Prostate gland (tissue), 2 donors: Measurements from ENCODE around the gene ARHGEF4. TPM values are rescaled to one million over a fixed set of nuclear protein-coding genes. Genes with fewer than 3 reads are reported as not detected.
A peak's percentile ranks its signal among the peaks of the same experiment; 100 is the strongest.

ENCODE experiments used
- DNase-seq: peaks from one replicate; pipeline ENCODE4 v3.0.0-alpha.2; 2019; ENCODE audit warnings: low spot score
- H3K27ac ChIP-seq, 2 donors: fragments of 200-600 bp; sonication (generic); 2 replicates each; pipeline ENCODE4 v1.5.1; 2017 to 2019
- H3K27me3 ChIP-seq: fragments of 200-600 bp; sonication (generic); replicated peaks from 2 replicates; pipeline ENCODE4 v1.5.1; 2019; ENCODE audit not compliant: insufficient read depth
- H3K36me3 ChIP-seq, 2 donors: fragments of 200-600 bp; sonication (generic); 1 replicate in 1 of 2; 2 replicates in 1 of 2; pipeline versions ENCODE4 v1.5.1 to v1.8.1; 2017 to 2019
- H3K4me1 ChIP-seq: fragments of 200-600 bp; sonication (generic); replicated peaks from 2 replicates; pipeline ENCODE4 v1.5.1; 2019
- H3K4me3 ChIP-seq, 2 donors: fragments of 200-600 bp; sonication (generic); 2 replicates each; pipeline ENCODE4 v1.5.1; 2017 to 2019
- H3K9me3 ChIP-seq: fragments of 200-600 bp; sonication (generic); 2 replicates; pipeline ENCODE4 v1.5.1; 2017
- POLR2A ChIP-seq: fragments of 450-650 bp; IDR thresholded peaks from one replicate; pipeline ENCODE4 v1.6.1; 2016; ENCODE audit warnings: antibody characterized with exemption, mild to moderate bottlenecking
- POLR2AphosphoS5 ChIP-seq: sonication (generic); formaldehyde crosslinking; IDR thresholded peaks from one replicate; pipeline ENCODE4 v1.6.1; 2017; ENCODE audit warnings: antibody characterized with exemption
- WGBS: methylation state at CpG from one replicate; pipeline ENCODE4 v1.1.5; 2018; 5-methylcytosine and 5-hydroxymethylcytosine counted together
- intact Hi-C: fragments of 100-400 bp; cut with DNase I; formaldehyde crosslinking; loops from one replicate; pipeline ENCODE4 v1.14.2; 2022
- total RNA-seq, 2 donors: library from RNA; depleted of rRNA; stranded (reverse); fragments of >200 nt; gene quantifications; one replicate each; pipeline ENCODE4 v1.1.0, GENCODE V29; 2016
- TF ChIP-seq, protein P1 (sequence below), 4 experiments: fragments of 200-600 bp in 2 of 4; fragments of 450-650 bp in 2 of 4; sonication (generic) in 2 of 4; IDR thresholded peaks; 1 replicate in 3 of 4; 2 replicates in 1 of 4; pipeline ENCODE4 v1.5.1; 2016 to 2019; ENCODE audit warnings: antibody characterized with exemption in 4 of 4, mild to moderate bottlenecking in 2 of 4, moderate library complexity in 2 of 4

The ARHGEF4 gene
- total RNA-seq, 2 donors from 2014 or later, result 9.6 to 56.0 TPM

DNA sequence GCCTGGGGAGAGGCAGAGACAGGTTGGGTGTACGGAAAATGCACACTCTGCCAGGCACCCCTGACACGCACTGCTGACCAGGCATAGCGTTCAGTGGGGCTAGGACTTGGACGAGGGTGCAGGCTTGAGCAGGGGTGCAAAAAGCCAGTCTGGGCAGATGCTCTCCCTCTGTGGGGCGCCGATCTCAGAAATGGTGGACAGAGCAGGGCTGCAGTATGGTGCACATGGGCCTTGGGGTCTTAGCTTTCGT lies 1.0 kb upstream of the ARHGEF4 start:
- DNase-seq, result no peak
- intact Hi-C loops, result no loop called here
- H3K9me3 ChIP-seq, result no peaks in the 10 kb centered on the region
- no peaks in the 10 kb centered on the region for H3K27me3 ChIP-seq
- WGBS, result 96% methylated on average over 7 of the region's 7 CpGs
- TF ChIP-seq POLR2A, result no peak
- TF ChIP-seq, protein P1, sequence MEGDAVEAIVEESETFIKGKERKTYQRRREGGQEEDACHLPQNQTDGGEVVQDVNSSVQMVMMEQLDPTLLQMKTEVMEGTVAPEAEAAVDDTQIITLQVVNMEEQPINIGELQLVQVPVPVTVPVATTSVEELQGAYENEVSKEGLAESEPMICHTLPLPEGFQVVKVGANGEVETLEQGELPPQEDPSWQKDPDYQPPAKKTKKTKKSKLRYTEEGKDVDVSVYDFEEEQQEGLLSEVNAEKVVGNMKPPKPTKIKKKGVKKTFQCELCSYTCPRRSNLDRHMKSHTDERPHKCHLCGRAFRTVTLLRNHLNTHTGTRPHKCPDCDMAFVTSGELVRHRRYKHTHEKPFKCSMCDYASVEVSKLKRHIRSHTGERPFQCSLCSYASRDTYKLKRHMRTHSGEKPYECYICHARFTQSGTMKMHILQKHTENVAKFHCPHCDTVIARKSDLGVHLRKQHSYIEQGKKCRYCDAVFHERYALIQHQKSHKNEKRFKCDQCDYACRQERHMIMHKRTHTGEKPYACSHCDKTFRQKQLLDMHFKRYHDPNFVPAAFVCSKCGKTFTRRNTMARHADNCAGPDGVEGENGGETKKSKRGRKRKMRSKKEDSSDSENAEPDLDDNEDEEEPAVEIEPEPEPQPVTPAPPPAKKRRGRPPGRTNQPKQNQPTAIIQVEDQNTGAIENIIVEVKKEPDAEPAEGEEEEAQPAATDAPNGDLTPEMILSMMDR (IDR thresholded peaks at IDR 0.05), result no peak
- no peak for TF ChIP-seq POLR2AphosphoS5
- H3K4me1 ChIP-seq, result no peaks in the 10 kb centered on the region
- no peaks in the 10 kb centered on the region for H3K36me3 ChIP-seq
- H3K27ac ChIP-seq, result no peak overlapping the region
- no peak overlapping the region for H3K4me3 ChIP-seq

DNA sequence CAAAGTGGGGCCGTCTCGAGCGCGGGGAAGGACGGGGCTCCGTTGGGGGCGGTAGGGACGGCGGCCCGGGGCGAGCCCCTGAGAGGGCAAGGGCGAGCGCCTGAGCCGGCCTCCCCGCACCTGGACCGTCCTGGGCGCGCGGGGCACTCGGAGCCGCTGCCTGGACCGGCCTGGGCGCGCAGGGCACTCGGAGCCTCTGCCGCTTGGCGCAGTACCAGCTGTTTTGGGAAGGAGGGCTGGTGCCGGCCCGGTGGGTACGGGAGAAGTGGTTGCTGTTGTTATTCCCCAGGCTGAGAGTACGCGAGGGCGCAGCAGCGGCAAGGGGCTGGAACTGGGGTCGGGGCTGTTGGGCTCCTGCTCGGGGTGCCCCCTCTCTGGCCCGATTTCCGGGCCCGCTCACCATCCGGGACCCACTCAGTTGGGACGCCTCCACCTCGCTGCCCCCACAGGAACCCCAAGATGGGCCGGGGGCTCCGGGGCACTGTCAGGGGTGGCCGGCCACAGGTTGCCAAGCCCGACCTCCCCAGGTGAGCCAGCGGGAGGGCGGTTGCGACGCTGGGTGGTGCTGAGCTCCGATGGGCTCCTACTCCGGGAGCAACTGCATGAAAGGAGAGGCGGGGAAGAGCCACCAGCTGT lies 579 bp downstream of the ARHGEF4 start:
- WGBS, result 3% methylated on average over 25 of the region's 53 CpGs
- peak overlapping the region; percentile 28 to 36 for H3K4me3 ChIP-seq
- no peak for DNase-seq
- H3K36me3 ChIP-seq, result no peaks in the 10 kb centered on the region
- no peak overlapping the region for H3K27ac ChIP-seq
- H3K4me1 ChIP-seq, result no peaks in the 10 kb centered on the region
- intact Hi-C loops, result no loop called here
- H3K9me3 ChIP-seq, result no peaks in the 10 kb centered on the region
- H3K27me3 ChIP-seq, result no peaks in the 10 kb centered on the region
- no peak for TF ChIP-seq POLR2AphosphoS5

DNA sequence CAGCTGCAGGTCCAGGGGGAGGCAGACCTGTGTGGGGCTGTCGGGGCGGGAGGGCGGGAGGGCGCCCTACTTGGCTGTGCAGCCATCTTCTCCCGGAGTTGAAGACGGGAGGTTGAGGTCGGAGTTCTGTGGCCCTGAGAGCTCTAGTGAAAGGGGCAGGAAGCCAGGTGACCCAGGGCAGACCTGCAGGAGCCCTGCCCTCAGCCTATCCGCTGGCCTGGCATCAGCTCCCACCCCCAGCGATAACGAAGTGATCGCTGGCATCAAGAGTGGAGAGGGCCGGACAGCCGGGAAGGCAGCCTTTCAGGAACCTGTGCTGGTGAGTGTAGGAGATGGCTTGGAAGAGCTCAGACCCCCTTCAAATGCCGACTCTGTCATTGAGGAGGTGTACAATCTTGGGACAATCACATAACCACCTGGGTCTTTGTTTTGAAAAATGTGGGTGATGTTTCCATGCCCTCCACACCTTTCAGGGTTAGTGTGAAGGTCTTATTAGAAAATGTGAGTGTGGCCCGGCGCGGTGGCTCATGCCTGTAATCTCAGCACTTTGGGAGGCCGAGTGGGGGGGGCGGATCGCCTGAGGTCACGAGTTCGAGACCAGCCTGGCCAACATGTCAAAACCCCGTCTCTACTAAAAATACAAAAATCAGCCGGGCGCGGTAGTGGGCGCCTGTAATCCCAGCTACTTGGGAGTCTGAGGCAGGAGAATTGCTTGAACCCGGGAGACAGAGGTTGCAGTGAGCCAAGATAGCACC lies 1.3 kb downstream of the ARHGEF4 start:
- no peaks in the 10 kb centered on the region for H3K9me3 ChIP-seq
- H3K36me3 ChIP-seq, result no peaks in the 10 kb centered on the region
- no peak overlapping the region for H3K27ac ChIP-seq
- no peak for DNase-seq
- H3K4me3 ChIP-seq, result no peak overlapping the region
- WGBS, result 68% methylated on average over 28 of the region's 28 CpGs
- intact Hi-C loops, result no loop called here
- H3K27me3 ChIP-seq, result no peaks in the 10 kb centered on the region
- no peaks in the 10 kb centered on the region for H3K4me1 ChIP-seq
- TF ChIP-seq, protein P1 (IDR thresholded peaks at IDR 0.05), result no peak
- TF ChIP-seq POLR2AphosphoS5 (no peak), POLR2A (no peak)

DNA sequence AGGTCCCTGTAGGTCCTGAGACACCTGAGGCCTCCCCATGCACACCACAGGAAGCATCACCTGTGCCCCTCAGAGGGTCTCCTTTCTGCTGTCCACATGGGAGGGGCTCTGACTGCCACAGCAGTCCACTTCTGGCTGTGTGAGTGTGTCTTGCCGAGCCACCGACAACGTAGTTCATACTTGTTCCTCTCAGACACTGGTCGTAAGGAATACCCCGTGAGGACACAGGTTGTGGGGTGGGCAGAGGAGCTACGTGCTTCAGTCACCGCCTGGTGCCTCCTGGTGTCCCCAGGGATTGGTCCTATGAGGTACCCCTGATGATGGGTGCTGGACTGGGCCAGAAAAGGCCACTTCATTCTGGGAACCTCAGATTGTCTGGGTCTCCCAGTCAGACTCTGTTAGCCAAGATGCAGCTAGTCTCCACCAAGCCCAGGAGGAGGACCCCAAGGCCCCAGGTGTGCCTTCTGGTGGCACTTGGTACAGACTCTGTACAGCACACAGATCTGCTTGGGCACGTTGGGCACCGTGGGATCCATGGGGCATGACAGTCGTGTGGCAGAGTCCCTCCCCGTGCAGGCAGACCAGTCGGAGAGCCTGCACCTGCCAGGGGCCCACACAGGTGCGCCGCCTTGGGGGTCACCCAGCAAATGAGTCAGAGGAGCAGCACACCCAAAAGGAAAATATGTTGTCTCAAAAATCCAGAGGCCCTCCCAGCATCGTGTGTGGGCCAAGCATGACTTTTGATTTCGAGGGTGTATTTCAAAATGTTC lies 2.5 kb downstream of the ARHGEF4 start:
- no peaks in the 10 kb centered on the region for H3K4me1 ChIP-seq
- H3K36me3 ChIP-seq, result no peaks in the 10 kb centered on the region
- no peaks in the 10 kb centered on the region for H3K27me3 ChIP-seq
- TF ChIP-seq, protein P1 (IDR thresholded peaks at IDR 0.05), result no peak
- TF ChIP-seq POLR2AphosphoS5 (no peak), POLR2A (no peak)
- 76% methylated on average over 8 of the region's 16 CpGs for WGBS
- H3K4me3 ChIP-seq, result no peak overlapping the region
- no peaks in the 10 kb centered on the region for H3K9me3 ChIP-seq
- intact Hi-C loops, result no loop called here
- no peak overlapping the region for H3K27ac ChIP-seq
- DNase-seq, result no peak

DNA sequence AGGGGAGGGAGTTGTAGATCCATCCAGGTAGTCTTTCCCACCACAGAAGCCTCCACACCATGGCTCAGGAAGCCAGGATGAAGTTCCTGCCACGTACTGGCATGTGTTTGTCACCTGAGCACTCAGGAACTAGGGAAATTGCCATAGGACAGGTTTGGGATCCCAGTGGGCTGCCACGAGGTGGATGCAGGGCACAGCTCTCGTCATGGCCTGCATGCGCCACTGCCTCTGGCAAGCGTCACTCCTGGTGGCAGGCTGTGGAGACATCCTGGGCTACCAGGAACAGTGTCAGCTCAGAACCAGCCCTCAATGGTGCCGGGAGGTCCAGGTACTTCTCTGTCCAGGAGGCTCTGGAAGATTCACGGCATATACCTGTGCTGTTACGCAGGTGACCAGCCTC lies 3.8 kb downstream of the ARHGEF4 start:
- TF ChIP-seq POLR2A (no peak), POLR2AphosphoS5 (no peak)
- TF ChIP-seq, protein P1 (IDR thresholded peaks at IDR 0.05), result no peak
- intact Hi-C loops, result no loop called here
- Histone ChIP-seq H3K4me3 (no peak overlapping the region), H3K27ac (no peak overlapping the region), H3K4me1 (no peaks in the 10 kb centered on the region), H3K27me3 (no peaks in the 10 kb centered on the region), H3K36me3 (no peaks in the 10 kb centered on the region), H3K9me3 (no peaks in the 10 kb centered on the region)
- 81% methylated on average over 8 of the region's 8 CpGs for WGBS
- no peak for DNase-seq
